ENCODE results near the gene CNTNAP5.

Gene CNTNAP5

GRCh38 chr2:124159166-124159565 is 134.1 kb downstream of the CNTNAP5 start:
- TF ChIP-seq CTCF (conservative IDR thresholded peaks at IDR 0.05; ENCODE audit: control insufficient read depth, insufficient read depth, low read depth, low read length): no peak
- DNase-seq (ENCODE audit: low read depth): no peak
- H3K4me3 ChIP-seq (ENCODE audit: control insufficient read depth, low read depth, low read length): no peak overlapping the region

GRCh38 chr2:124161542-124161941 is 136.5 kb downstream of the CNTNAP5 start:
- no peak overlapping the region for H3K4me3 ChIP-seq (ENCODE audit: control insufficient read depth, low read depth, low read length)
- no peak for TF ChIP-seq CTCF (conservative IDR thresholded peaks at IDR 0.05; ENCODE audit: control insufficient read depth, insufficient read depth, low read depth, low read length)

DNA sequence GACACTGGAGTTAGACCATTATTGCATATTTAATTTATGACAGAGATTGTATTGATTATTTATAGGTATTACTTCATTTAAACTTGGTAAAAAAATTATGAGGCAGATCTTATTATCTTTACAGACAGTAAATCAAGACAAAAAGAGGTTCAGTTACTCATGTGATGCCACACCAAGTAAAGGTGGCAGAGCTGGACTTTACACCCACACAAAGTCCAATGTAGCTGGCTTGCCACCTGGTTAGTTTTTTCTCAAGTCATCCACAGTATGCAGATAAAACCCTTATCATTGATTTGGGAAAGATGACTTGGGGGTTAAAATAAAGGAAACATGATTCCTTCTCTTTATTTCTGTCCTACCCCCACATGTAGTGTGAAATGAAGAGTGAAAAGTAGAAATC is 137.2 kb downstream of the CNTNAP5 start:
- TF ChIP-seq CTCF (conservative IDR thresholded peaks at IDR 0.05; ENCODE audit: control insufficient read depth, insufficient read depth, low read depth, low read length): no peak
- DNase-seq (ENCODE audit: low read depth): no peak
- no peak overlapping the region for H3K4me3 ChIP-seq (ENCODE audit: control insufficient read depth, low read depth, low read length)

More at GRCh38 chr2:124161542-124161941, 136.5 kb downstream of the CNTNAP5 start:
- DNase-seq (ENCODE audit: low read depth): no peak

GRCh38 chr2:124163840-124164239 is 138.8 kb downstream of the CNTNAP5 start:
- TF ChIP-seq CTCF (conservative IDR thresholded peaks at IDR 0.05; ENCODE audit: control insufficient read depth, insufficient read depth, low read depth, low read length): no peak
- peak; percentile 0 for DNase-seq (ENCODE audit: low read depth)
- no peak overlapping the region for H3K4me3 ChIP-seq (ENCODE audit: control insufficient read depth, low read depth, low read length)

DNA sequence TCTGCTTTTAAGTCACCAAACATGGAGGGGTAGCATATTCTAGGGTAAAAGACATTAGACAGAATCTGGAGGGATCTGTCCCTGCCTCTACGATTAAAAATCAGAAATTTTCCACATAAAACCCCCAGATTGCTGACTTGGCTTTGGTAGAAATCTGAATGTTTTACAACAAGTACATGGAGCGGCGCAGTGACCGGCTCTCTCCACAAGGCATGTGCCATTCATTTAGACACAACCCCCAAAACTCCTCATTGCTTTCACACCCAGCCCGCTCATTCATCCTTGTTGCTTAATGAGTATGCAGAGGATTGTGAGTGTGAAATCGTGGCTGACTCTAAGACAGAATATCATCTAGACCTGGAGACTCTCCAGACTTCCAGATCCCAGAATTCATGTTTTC is 140.6 kb downstream of the CNTNAP5 start:
- DNase-seq (ENCODE audit: low read depth): no peak
- no peak overlapping the region for H3K4me3 ChIP-seq (ENCODE audit: control insufficient read depth, low read depth, low read length)
- no peak for TF ChIP-seq CTCF (conservative IDR thresholded peaks at IDR 0.05; ENCODE audit: control insufficient read depth, insufficient read depth, low read depth, low read length)

DNA sequence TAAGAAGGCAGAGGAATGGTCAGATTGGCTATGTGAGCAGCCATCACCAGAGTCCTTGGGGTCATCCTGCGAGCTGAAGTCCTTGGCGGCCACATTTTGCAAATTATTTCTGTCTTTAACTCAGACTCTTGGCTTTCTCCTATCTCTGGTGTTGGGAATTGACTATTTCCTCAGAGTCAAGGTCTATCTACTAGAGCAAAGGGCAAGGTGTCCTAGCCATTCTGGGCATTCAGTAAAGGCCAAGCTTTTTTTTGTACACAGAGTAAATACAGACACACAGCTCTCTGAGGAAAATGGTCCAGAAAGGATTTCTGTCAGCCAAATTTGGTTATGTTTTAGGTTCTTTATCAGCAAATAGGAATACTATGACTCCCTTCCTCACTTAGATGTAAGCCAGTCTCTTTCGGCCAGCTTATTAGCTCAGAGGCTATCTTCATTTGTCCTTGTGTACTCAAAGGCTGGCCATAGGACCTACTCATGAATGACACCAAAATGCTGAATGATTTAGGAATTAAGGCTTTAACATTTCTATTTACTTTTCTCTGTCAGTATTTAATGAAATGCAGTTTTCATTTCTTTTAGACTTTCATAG is 146.5 kb downstream of the CNTNAP5 start:
- no peak for DNase-seq (ENCODE audit: low read depth)
- no peak for TF ChIP-seq CTCF (conservative IDR thresholded peaks at IDR 0.05; ENCODE audit: control insufficient read depth, insufficient read depth, low read depth, low read length)
- H3K4me3 ChIP-seq (ENCODE audit: control insufficient read depth, low read depth, low read length): no peak overlapping the region

GRCh38 chr2:124178719-124179118 is 153.6 kb downstream of the CNTNAP5 start:
- no peak overlapping the region for H3K4me3 ChIP-seq (ENCODE audit: control insufficient read depth, low read depth, low read length)
- no peak for DNase-seq (ENCODE audit: low read depth)
- no peak for TF ChIP-seq CTCF (conservative IDR thresholded peaks at IDR 0.05; ENCODE audit: control insufficient read depth, insufficient read depth, low read depth, low read length)
